GM21526 (cell line): ENCODE data around the gene THBS2.
"Not testable (repeated sequence)": the region's sequence is repeated elsewhere in the genome, so short reads cannot be mapped to it uniquely, and the experiment has no call there.

Source experiments
- ATAC-seq: cut with Tn5 transposase; IDR thresholded peaks from one replicate; pipeline ENCODE4 v1.9.1; 2021; ENCODE audit warnings: moderate library complexity; ENCODE audit not compliant: unreplicated experiment, low FRiP score

The THBS2 gene

GRCh38 chr6:169189182-169189581, 64.5 kb downstream of the THBS2 start:
- no peak for ATAC-seq

GRCh38 chr6:169188475-169188874, 65.2 kb downstream of the THBS2 start:
- no peak for ATAC-seq

- ATAC-seq, result no peak
These were observed 65.6 kb downstream of the THBS2 start for GRCh38 chr6:169188051-169188470.

- ATAC-seq, result no peak
These were observed 67.0 kb downstream of the THBS2 start for GRCh38 chr6:169186496-169187169.

GRCh38 chr6:169185692-169186485, 67.8 kb downstream of the THBS2 start:
- ATAC-seq, result no peak

DNA sequence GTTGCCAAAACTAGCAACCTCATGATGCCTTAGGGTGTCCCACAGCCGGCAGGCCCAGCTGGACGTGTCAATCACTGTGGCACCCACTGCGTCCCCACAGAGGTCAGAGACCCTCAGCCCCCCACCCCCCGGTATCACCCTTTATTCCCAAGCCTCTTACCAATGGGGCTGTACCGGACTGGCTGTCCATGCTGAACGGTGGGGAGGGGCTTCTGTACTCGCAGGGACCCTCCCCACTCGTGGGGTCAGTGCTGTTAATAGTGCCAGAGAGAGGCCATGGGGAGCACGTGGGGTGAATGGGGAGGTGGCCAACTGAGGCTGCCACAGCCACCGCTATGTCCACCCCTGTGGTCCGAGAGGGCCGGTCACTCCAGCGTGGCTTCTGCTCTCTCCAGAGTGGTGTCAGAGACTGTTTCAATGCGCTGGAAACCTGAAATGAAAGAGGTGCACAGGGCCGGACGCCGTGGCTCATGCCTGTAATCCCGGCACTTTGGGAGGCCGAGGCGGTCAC, 68.6 kb downstream of the THBS2 start:
- ATAC-seq, result no peak

- no peak for ATAC-seq
These were observed 69.2 kb downstream of the THBS2 start for GRCh38 chr6:169184419-169184818.

- ATAC-seq, result no peak
These were observed 70.4 kb downstream of the THBS2 start for GRCh38 chr6:169183233-169183632.

- not testable (repeated sequence) for ATAC-seq
These were observed 73.8 kb downstream of the THBS2 start for GRCh38 chr6:169179831-169180230.

DNA sequence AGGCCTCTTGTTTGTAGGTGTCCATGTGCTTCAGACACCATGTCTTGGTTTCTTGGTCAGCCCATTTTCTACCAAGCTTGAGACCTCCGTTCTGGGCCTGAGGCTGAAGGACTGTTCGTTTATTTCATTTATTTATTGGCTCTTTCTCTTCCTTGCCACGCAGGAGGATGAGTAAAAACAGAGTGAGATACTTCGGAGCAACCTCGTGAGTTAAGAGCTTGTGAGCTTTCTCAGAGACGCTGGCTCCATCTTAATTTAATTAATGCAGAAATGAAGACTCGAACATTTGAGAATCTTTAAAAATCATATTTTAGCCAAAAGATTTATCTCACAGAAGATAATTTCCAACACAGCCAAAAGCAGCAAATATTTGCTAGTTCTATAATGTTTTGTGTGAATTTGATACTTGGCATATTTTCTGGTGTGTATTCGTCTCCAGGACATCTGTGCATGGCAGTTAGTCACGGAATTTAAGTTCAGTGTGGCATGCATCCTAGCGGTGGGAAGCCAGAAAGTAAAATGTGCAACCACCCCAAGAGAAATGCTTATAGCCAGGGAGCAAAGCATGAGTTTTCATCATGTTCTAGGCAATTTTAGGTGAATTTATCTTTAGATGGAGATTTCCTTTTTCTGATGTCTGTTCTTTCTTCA, 76.0 kb downstream of the THBS2 start:
- ATAC-seq, result no peak

GRCh38 chr6:169176361-169176991, 77.2 kb downstream of the THBS2 start:
- no peak for ATAC-seq

DNA sequence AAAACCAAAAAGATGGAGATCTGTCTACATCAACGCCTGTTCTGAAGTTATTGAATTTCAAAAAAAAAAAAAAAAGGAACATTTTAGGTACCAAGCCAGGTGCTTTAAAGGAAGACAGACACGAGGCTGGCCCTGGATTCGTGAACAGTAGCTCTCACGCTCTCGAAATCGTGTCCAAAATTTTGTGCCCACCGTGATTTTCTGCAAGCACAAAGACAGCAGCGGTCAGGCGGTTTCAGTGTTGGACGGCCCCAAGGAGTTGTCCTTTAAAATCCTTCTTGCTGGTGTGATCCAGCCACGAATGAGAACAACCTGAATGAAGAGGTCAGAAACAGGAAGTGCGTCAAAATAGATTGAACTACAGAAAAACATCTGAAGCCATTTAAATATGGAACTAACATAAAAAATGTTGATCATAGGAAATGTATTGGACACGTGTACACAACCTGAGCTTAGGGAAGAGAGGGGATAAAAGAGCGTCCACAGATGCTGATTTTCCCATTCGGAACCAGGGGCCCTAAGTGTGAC, 78.2 kb downstream of the THBS2 start:
- no peak for ATAC-seq

GRCh38 chr6:169174516-169175359, 78.9 kb downstream of the THBS2 start:
- no peak for ATAC-seq

DNA sequence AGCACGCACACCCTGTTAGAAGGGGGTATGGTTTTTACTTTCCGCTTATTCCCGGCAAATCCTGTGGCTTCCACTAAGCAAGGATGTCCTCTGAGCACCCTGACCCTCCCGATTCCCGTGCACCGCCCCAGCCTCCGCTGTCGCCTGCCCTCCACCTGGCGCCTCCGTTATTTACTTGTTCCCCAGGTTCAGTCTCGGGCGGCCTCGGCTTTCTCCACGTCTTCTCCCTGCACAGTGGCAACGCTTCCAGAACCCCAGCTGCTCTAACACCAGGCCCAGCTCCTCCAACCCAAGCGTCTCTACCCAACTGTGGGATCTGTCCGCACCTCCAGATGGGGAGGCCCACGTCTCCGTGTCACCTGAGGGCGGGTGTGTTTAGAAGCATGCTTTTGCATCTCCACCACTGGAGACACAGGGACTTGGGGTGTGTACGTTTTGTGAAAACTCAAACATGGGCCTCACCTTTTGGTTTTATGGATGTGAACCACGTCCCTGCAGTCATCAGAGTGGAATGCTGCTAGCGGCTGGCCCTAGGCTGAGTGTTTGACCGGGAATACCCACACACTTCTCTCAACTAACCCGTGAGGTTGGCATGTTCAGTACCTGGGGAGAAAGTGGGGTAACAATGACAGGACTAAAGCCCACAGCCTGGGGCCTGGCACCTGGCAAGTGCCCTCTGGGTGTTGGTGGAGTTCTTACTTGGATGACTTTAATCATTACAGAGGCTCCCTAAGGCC, 79.9 kb downstream of the THBS2 start:
- ATAC-seq, result no peak

- ATAC-seq, result no peak
These were observed 80.7 kb downstream of the THBS2 start for GRCh38 chr6:169172946-169173345.

- no peak for ATAC-seq
These were observed 81.2 kb downstream of the THBS2 start for GRCh38 chr6:169172456-169172855.

- ATAC-seq, result no peak
These were observed 81.7 kb downstream of the THBS2 start for GRCh38 chr6:169171951-169172350.

DNA sequence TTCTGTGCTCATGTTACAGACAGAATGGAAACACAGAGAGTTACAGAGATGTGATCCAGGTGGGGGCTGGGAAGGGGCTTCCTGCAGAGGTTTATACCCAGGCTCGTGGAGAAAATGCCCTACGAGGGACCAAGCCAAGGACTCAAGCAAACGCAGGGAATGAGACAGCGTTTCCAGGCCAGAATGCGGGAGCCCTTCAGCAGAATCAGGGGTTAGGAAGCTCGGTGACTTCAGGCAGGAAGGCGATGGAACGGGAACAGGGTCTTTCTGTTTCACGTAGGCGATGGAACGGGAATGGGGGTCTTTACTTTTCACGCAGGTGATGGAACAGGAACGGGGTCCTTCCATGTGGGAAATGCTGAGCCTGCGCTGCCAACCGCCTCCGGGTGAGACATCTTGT, 82.6 kb downstream of the THBS2 start:
- no peak for ATAC-seq

DNA sequence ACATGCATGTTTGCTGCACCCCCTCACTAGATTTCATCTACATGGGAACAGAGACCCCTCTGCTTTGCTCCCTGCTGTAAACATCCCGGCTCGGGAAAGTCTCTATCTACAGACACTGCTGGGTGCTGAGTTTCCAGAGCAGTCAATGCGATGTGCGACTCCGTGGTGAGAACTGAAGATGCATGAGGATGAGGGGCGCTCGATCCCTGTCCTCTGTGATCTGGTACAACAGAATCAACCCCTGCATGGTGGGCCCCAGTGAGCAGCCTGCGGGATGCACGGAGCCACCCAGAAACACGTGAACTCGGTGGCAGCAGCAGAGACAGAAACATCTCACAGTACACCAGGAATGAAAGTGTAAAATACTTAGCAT, 83.1 kb downstream of the THBS2 start:
- no peak for ATAC-seq
